Kidney capillary endothelial cell (primary cell): ENCODE results near the gene EPB41L2.

Experiments
- DNase-seq: peaks from one replicate; pipeline ENCODE4 v3.0.0-alpha.2; 2018; ENCODE audit warnings: low spot score

The EPB41L2 gene

GRCh38 chr6:130796313-130796905 is 266.6 kb downstream of the EPB41L2 start:
- DNase-seq: no peak

- no peak for DNase-seq
Observed at GRCh38 chr6:130794738-130795137, 268.3 kb downstream of the EPB41L2 start.

GRCh38 chr6:130794010-130794697 is 268.9 kb downstream of the EPB41L2 start:
- no peak for DNase-seq
